CD4-positive, alpha-beta T cell treated with Interleukin-15 for 4 hours (primary cell): ENCODE data around the gene SHROOM1.

Source experiments
- DNase-seq: peaks from one replicate; pipeline ENCODE4 v3.0.0-alpha.2; 2020; ENCODE audit warnings: low spot score

The SHROOM1 gene

GRCh38 chr5:132824426-132824825 is 6.0 kb downstream of the SHROOM1 start:
- no peak for DNase-seq

GRCh38 chr5:132823481-132824050 is 6.9 kb downstream of the SHROOM1 start:
- no peak for DNase-seq

- DNase-seq, result no peak
Observed at GRCh38 chr5:132822650-132823480, 7.6 kb downstream of the SHROOM1 start.

- DNase-seq, result no peak
Observed at GRCh38 chr5:132821791-132822190, 8.7 kb downstream of the SHROOM1 start.

GRCh38 chr5:132821350-132821749 is 9.1 kb downstream of the SHROOM1 start:
- DNase-seq, result no peak

GRCh38 chr5:132820162-132820754 is 10.2 kb downstream of the SHROOM1 start:
- peak; percentile 88 for DNase-seq

- DNase-seq, result no peak
Observed at GRCh38 chr5:132819468-132819867, 11.0 kb downstream of the SHROOM1 start.

- DNase-seq, result no peak
Observed at GRCh38 chr5:132817011-132817410, 13.4 kb downstream of the SHROOM1 start.

GRCh38 chr5:132816554-132816953 is 13.9 kb downstream of the SHROOM1 start:
- no peak for DNase-seq

- DNase-seq, result no peak
Observed at GRCh38 chr5:132816083-132816482, 14.4 kb downstream of the SHROOM1 start.

GRCh38 chr5:132815454-132815853 is 15.0 kb downstream of the SHROOM1 start:
- no peak for DNase-seq

GRCh38 chr5:132814503-132815294 is 15.7 kb downstream of the SHROOM1 start:
- no peak for DNase-seq

- peak; percentile 13 for DNase-seq
Observed at GRCh38 chr5:132813599-132814502, 16.6 kb downstream of the SHROOM1 start.

- no peak for DNase-seq
Observed at GRCh38 chr5:132812781-132813598, 17.5 kb downstream of the SHROOM1 start, which contains the start of gene SOWAHA. Gene SOWAHA (plus strand): TSS chr5:132813302. CDS start chr5:132813622, 320 bp downstream.

GRCh38 chr5:132812123-132812765 is 18.2 kb downstream of the SHROOM1 start:
- no peak for DNase-seq

GRCh38 chr5:132810605-132811004 is 19.8 kb downstream of the SHROOM1 start:
- no peak for DNase-seq

- DNase-seq, result no peak
Observed at GRCh38 chr5:132808866-132809265, 21.6 kb downstream of the SHROOM1 start.

- DNase-seq, result no peak
Observed at GRCh38 chr5:132808448-132808847, 22.0 kb downstream of the SHROOM1 start.

GRCh38 chr5:132807163-132807838 is 23.1 kb downstream of the SHROOM1 start:
- no peak for DNase-seq
